Ishikawa (cell line): ENCODE data around the gene CALN1.

Experiments
- CEBPB ChIP-seq: IDR thresholded peaks from 2 replicates; pipeline ENCODE4 v1.6.1; 2012
- EGR1 ChIP-seq: IDR thresholded peaks from 2 replicates; pipeline ENCODE4 v1.6.1; 2012
- EP300 ChIP-seq: IDR thresholded peaks from 2 replicates; pipeline ENCODE4 v1.6.1; 2012; ENCODE audit warnings: borderline replicate concordance
- NFIC ChIP-seq: IDR thresholded peaks from 2 replicates; pipeline ENCODE4 v1.6.1; 2012
- RAD21 ChIP-seq: IDR thresholded peaks from 2 replicates; pipeline ENCODE4 v1.6.1; 2012; ENCODE audit warnings: low read depth
- TCF12 ChIP-seq: IDR thresholded peaks from 2 replicates; pipeline ENCODE4 v1.6.1; 2012; ENCODE audit warnings: low read depth
- TF ChIP-seq, protein P1 (sequence below): IDR thresholded peaks from 2 replicates; pipeline ENCODE4 v1.6.1; 2012; ENCODE audit warnings: low read depth, mild to moderate bottlenecking

- TF ChIP-seq NFIC (no peak), TCF12 (no peak), EP300 (no peak), RAD21 (no peak), EGR1 (no peak), CEBPB (no peak)
- TF ChIP-seq, protein P1, sequence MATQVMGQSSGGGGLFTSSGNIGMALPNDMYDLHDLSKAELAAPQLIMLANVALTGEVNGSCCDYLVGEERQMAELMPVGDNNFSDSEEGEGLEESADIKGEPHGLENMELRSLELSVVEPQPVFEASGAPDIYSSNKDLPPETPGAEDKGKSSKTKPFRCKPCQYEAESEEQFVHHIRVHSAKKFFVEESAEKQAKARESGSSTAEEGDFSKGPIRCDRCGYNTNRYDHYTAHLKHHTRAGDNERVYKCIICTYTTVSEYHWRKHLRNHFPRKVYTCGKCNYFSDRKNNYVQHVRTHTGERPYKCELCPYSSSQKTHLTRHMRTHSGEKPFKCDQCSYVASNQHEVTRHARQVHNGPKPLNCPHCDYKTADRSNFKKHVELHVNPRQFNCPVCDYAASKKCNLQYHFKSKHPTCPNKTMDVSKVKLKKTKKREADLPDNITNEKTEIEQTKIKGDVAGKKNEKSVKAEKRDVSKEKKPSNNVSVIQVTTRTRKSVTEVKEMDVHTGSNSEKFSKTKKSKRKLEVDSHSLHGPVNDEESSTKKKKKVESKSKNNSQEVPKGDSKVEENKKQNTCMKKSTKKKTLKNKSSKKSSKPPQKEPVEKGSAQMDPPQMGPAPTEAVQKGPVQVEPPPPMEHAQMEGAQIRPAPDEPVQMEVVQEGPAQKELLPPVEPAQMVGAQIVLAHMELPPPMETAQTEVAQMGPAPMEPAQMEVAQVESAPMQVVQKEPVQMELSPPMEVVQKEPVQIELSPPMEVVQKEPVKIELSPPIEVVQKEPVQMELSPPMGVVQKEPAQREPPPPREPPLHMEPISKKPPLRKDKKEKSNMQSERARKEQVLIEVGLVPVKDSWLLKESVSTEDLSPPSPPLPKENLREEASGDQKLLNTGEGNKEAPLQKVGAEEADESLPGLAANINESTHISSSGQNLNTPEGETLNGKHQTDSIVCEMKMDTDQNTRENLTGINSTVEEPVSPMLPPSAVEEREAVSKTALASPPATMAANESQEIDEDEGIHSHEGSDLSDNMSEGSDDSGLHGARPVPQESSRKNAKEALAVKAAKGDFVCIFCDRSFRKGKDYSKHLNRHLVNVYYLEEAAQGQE, result no peak
Observed at GRCh38 chr7:72413886-72414285, 1.7 kb upstream of the CALN1 start.
